K562 (cell line): ENCODE measurements around the gene ELOB. TPM values are rescaled to one million over a fixed set of nuclear protein-coding genes. Genes with fewer than 3 reads are reported as not detected.
A peak's percentile ranks its signal among the peaks of the same experiment; 100 is the strongest.

Source experiments
- BRD4 ChIP-seq: fragments of 200-600 bp; sonication (generic); IDR thresholded peaks from 2 replicates; pipeline ENCODE4 v1.6.1; 2017; ENCODE audit warnings: inconsistent platforms
- GABPB1 ChIP-seq: sonication (generic); formaldehyde crosslinking; IDR thresholded peaks from 2 replicates; pipeline ENCODE4 v1.8.0; 2022; ENCODE audit warnings: mild to moderate bottlenecking, missing genetic modification reagents
- HLTF ChIP-seq: fragments of 450-650 bp; IDR thresholded peaks from 2 replicates; pipeline ENCODE4 v1.6.1; 2016
- MAFF ChIP-seq: IDR thresholded peaks from 2 replicates; pipeline ENCODE4 v1.6.1; 2012; ENCODE audit warnings: low read length, improper control_type of control experiment
- NFIX ChIP-seq: fragments of 250-450 bp; sonication (Bioruptor Pico); IDR thresholded peaks from 2 replicates; pipeline ENCODE4 v1.4.0; 2020; ENCODE audit warnings: low read depth, mild to moderate bottlenecking, moderate library complexity
- PHF20 ChIP-seq: fragments of 450-650 bp; IDR thresholded peaks from 2 replicates; pipeline ENCODE4 v1.6.1; 2018; ENCODE audit not compliant: partially characterized antibody
- POLR2A ChIP-seq: fragments of 450-650 bp; conservative IDR thresholded peaks from 2 replicates; pipeline ENCODE4 v1.6.1; 2016
- PURB ChIP-seq: sonication (generic); formaldehyde crosslinking; IDR thresholded peaks from 2 replicates; pipeline ENCODE4 v1.9.0; 2021; ENCODE audit warnings: low read depth, mild to moderate bottlenecking, missing genetic modification reagents
- polyA plus RNA-seq, 8 experiments: library from polyadenylated mRNA; depleted of rRNA in 4 of 8; stranded (reverse) in 5 of 8; unstranded in 3 of 8; fragments of >200 nt; fragmentation: Nextera tagmentation in 2 of 8; fragmentation: Illumina TruSeq in 1 of 8; extraction: Ambion mirVana in 2 of 8; extraction: Trizol in 1 of 8; gene quantifications; 2 replicates each; pipeline versions ENCODE4 v1.2.1 to v1.2.3, GENCODE V29; 2011 to 2014; ENCODE audit warnings: inconsistent platforms in 1 of 8, missing spikeins in 1 of 8
- total RNA-seq, 7 experiments: library from RNA; depleted of rRNA in 6 of 7; stranded (reverse); fragments of >200 nt in 6 of 7; fragmentation: Illumina TruSeq in 2 of 7; extraction: Trizol in 2 of 7; gene quantifications; 2 replicates each; pipeline versions ENCODE4 v1.2.1 to v1.2.3, GENCODE V29; 2011 to 2021; ENCODE audit warnings: low replicate concordance in 1 of 7
- TF ChIP-seq, protein P1 (sequence below): sonication (generic); formaldehyde crosslinking; IDR thresholded peaks from 2 replicates; pipeline ENCODE4 v1.8.0; 2022; ENCODE audit warnings: mild to moderate bottlenecking, low read depth, missing genetic modification reagents
- TF ChIP-seq, protein P2 (sequence below): fragments of 250-450 bp; sonication (Bioruptor Pico); IDR thresholded peaks from 2 replicates; pipeline ENCODE4 v1.8.0; 2021; ENCODE audit warnings: moderate library complexity, mild to moderate bottlenecking, inconsistent platforms
- TF ChIP-seq, protein P3 (sequence below), 2 experiments: fragments of 450-650 bp in 1 of 2; sonication (generic) in 1 of 2; formaldehyde crosslinking in 1 of 2; IDR thresholded peaks; 2 replicates each; pipeline versions ENCODE4 v1.7.1 to v1.9.0; 2016 to 2022; ENCODE audit warnings: inconsistent platforms in 1 of 2, mild to moderate bottlenecking in 1 of 2, missing genetic modification reagents in 1 of 2
- TF ChIP-seq, protein P4 (sequence below): fragments of 250-450 bp; sonication (Bioruptor Pico); IDR thresholded peaks from 2 replicates; pipeline ENCODE4 v1.5.0; 2021
- TF ChIP-seq, protein P5 (sequence below): fragments of 450-650 bp; IDR thresholded peaks from 2 replicates; pipeline ENCODE4 v1.6.1; 2016

ELOB gene
- total and polyA plus RNA-seq, 9 of the 15 experiments (the other 6 are each of a cell fraction or from before 2014, with no cell fraction given): 63.2 to 791 (median 237) TPM

DNA sequence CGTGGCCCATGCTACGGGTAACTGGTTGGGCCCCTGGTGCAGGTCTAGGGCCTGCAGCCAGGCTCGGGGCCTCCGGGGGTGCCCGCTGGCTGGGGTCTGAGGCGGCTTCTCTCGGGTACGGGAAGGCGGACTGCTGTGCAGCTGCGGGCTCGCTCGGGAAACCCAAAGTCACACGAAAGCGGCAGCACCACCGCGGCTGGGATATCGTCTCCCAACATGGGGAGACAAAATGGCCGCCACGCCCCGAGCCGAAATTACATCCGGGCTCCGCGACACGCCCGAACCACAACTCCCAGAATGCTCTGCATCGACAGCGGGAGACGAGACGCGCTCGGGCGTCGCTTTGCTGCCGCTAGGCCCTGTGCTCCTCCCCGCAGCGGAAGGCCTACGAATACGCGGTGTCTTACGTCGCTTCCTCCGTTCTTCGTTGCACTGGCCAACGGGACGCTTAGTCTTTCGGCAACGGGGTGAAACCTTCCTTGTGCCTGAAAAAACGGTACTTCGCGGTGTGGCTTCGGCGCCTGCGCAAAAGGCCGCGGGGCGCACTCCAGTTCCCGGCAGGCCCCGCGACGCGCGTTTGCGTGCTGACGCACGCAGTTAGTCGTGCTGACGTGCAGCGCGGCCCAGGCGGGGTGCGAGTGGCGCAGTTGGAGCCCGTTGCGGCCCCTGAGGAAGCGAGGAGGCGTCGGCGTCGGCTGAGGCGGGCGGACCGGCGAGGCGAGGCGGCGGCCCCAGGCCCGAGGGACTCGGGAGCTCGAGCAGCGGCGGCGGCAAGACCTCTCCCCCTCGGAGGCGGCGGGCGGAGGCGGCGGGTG, 24.8 kb downstream of the ELOB start, which contains the start of gene SRRM2 (continued):
- TF ChIP-seq, protein P1, sequence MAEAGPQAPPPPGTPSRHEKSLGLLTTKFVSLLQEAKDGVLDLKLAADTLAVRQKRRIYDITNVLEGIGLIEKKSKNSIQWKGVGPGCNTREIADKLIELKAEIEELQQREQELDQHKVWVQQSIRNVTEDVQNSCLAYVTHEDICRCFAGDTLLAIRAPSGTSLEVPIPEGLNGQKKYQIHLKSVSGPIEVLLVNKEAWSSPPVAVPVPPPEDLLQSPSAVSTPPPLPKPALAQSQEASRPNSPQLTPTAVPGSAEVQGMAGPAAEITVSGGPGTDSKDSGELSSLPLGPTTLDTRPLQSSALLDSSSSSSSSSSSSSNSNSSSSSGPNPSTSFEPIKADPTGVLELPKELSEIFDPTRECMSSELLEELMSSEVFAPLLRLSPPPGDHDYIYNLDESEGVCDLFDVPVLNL (CRISPR knock-in tag): peak; percentile 34; the same call in 1 of the 2 replicates
- TF ChIP-seq, protein P2, sequence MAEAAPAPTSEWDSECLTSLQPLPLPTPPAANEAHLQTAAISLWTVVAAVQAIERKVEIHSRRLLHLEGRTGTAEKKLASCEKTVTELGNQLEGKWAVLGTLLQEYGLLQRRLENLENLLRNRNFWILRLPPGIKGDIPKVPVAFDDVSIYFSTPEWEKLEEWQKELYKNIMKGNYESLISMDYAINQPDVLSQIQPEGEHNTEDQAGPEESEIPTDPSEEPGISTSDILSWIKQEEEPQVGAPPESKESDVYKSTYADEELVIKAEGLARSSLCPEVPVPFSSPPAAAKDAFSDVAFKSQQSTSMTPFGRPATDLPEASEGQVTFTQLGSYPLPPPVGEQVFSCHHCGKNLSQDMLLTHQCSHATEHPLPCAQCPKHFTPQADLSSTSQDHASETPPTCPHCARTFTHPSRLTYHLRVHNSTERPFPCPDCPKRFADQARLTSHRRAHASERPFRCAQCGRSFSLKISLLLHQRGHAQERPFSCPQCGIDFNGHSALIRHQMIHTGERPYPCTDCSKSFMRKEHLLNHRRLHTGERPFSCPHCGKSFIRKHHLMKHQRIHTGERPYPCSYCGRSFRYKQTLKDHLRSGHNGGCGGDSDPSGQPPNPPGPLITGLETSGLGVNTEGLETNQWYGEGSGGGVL: no peak
- TF ChIP-seq POLR2A (peak; percentile 94), PHF20 (peak; percentile 65), HLTF (peak; percentile 19; the same call in 1 of the 2 replicates), NFIX (CRISPR knock-in tag) (no peak), PURB (CRISPR knock-in tag) (no peak), MAFF (no peak), BRD4 (peak; percentile 46; the same call in 1 of the 2 replicates), GABPB1 (CRISPR knock-in tag) (peak; percentile 83)
- TF ChIP-seq, protein P3, sequence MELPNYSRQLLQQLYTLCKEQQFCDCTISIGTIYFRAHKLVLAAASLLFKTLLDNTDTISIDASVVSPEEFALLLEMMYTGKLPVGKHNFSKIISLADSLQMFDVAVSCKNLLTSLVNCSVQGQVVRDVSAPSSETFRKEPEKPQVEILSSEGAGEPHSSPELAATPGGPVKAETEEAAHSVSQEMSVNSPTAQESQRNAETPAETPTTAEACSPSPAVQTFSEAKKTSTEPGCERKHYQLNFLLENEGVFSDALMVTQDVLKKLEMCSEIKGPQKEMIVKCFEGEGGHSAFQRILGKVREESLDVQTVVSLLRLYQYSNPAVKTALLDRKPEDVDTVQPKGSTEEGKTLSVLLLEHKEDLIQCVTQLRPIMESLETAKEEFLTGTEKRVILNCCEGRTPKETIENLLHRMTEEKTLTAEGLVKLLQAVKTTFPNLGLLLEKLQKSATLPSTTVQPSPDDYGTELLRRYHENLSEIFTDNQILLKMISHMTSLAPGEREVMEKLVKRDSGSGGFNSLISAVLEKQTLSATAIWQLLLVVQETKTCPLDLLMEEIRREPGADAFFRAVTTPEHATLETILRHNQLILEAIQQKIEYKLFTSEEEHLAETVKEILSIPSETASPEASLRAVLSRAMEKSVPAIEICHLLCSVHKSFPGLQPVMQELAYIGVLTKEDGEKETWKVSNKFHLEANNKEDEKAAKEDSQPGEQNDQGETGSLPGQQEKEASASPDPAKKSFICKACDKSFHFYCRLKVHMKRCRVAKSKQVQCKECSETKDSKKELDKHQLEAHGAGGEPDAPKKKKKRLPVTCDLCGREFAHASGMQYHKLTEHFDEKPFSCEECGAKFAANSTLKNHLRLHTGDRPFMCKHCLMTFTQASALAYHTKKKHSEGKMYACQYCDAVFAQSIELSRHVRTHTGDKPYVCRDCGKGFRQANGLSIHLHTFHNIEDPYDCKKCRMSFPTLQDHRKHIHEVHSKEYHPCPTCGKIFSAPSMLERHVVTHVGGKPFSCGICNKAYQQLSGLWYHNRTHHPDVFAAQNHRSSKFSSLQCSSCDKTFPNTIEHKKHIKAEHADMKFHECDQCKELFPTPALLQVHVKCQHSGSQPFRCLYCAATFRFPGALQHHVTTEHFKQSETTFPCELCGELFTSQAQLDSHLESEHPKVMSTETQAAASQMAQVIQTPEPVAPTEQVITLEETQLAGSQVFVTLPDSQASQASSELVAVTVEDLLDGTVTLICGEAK (IDR thresholded peaks at IDR 0.05): peak; percentile 60
- TF ChIP-seq, protein P3 (CRISPR knock-in tag; IDR thresholded peaks at IDR 0.05): no peak
- TF ChIP-seq, protein P4, sequence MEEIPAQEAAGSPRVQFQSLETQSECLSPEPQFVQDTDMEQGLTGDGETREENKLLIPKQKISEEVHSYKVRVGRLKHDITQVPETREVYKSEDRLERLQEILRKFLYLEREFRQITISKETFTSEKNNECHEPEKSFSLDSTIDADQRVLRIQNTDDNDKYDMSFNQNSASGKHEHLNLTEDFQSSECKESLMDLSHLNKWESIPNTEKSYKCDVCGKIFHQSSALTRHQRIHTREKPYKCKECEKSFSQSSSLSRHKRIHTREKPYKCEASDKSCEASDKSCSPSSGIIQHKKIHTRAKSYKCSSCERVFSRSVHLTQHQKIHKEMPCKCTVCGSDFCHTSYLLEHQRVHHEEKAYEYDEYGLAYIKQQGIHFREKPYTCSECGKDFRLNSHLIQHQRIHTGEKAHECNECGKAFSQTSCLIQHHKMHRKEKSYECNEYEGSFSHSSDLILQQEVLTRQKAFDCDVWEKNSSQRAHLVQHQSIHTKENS: no peak
- TF ChIP-seq, protein P5, sequence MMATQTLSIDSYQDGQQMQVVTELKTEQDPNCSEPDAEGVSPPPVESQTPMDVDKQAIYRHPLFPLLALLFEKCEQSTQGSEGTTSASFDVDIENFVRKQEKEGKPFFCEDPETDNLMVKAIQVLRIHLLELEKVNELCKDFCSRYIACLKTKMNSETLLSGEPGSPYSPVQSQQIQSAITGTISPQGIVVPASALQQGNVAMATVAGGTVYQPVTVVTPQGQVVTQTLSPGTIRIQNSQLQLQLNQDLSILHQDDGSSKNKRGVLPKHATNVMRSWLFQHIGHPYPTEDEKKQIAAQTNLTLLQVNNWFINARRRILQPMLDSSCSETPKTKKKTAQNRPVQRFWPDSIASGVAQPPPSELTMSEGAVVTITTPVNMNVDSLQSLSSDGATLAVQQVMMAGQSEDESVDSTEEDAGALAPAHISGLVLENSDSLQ: peak; percentile 67
